SW480 (cell line): Measurements from ENCODE around the gene OR2H2.
A peak's percentile ranks its signal among the peaks of the same experiment; 100 is the strongest.

Experiments used
- DNase-seq: peaks from one replicate; pipeline ENCODE4 v3.0.0-alpha.2; 2016; ENCODE audit warnings: low spot score

The OR2H2 gene

DNA sequence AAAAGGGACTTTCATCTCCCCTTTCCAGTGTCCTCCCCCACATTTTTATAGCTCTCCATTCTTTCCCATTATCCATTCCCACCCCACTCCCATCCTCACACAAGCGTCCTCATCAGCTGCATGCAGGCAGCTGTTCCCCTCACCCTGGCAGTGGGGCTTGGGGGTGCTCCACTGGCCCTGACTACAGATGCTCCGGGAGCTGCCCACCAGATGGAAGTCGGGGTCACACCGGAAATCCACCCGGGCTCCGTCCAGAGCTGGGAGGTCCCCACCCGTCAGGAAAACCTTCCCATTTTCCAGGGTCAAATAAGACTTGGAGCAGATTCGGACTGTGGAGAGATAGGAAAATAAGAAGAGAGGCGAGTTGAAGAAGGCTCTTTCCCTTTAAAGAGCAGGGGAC lies 45.4 kb downstream of the OR2H2 start:
- no peak for DNase-seq

- no peak for DNase-seq
Observed at GRCh38 chr6:29631209-29631810, 46.4 kb downstream of the OR2H2 start.

- DNase-seq: peak; percentile 18
Observed at GRCh38 chr6:29631860-29632731, 47.2 kb downstream of the OR2H2 start.

- DNase-seq: peak; percentile 76
Observed at GRCh38 chr6:29632789-29633533, 48.0 kb downstream of the OR2H2 start, which contains the start of gene GABBR1. Gene GABBR1 (minus strand): TSS chr6:29633183. CDS start chr6:29632385, 798 bp downstream.

DNA sequence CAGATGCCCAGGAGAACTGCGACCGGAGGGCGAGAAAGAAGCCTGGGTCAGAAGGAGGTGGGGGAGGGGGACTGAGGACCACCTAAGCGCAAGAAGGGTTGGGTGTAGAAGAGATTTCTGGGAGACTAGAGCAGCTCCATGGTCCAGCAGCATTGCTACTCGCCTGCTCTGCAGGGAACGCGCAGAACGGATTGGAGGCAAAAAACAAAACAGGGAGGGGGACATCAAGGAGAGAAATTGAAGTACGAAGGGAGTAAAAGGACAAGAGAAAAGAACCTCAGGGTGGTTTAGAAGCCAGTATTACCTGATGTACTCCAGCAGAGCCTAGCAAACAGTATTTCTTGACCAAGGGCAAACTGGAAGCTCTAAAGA lies 48.6 kb downstream of the OR2H2 start:
- DNase-seq: peak; percentile 1

DNA sequence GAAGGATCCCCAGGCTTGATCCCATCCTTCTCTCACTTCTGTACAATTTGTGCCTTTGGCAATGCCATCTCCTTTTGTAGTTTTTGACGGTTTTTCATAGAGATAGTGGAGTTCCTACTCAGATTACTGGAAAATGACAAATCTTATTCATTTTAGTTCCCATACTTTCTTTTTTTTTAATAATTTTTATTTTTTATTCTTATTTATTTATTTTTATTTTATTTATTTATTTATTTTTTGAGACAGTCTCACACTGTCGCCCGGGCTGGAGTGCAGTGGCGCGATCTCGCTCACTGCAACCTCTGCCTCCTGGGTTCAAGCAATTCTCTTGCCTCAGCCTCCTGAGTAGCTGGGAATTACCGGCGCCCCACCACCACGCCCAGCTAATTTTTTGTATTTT lies 52.3 kb downstream of the OR2H2 start:
- no peak for DNase-seq
